Measurements from ENCODE around the gene PHACTR1.

- no peak for TF ChIP-seq POLR2AphosphoS5 (IDR thresholded peaks at IDR 0.05; ENCODE audit: borderline replicate concordance, low read depth, low read length)
- no peak for TF ChIP-seq EZH2 (IDR thresholded peaks at IDR 0.05)
- TF ChIP-seq FOXP2 (optimal IDR thresholded peaks at IDR 0.05; ENCODE audit: control extremely low read depth, extremely low read length, insufficient read depth) = no peak
Measured at GRCh38 chr6:13273931-13274706, 557.6 kb downstream of the PHACTR1 start.

Measured in SK-N-MC (cell line).